HCT116 (cell line): ENCODE measurements around the gene PPM1D. TPM values are rescaled to one million over a fixed set of nuclear protein-coding genes. Genes with fewer than 3 reads are reported as not detected.

Experiments used
- ATAC-seq: fragments of 200-7000 bp; cut with Tn5 transposase; 2 replicates; pipeline ENCODE4 v1.9.1; 2020; ENCODE audit warnings: mild to moderate bottlenecking, moderate library complexity
- BruUV-seq: library from RNA; stranded (reverse); fragments of 400-500 nt; replicated peaks from 2 replicates; lab custom pipeline; 2021; lab: Mats Ljungman, UMichigan
- CTCF ChIA-PET: fragments of 300-600 bp; sonication (Branson Sonifier 250); formaldehyde crosslinking; loops from one replicate; lab custom pipeline; 2021; ENCODE audit warnings: antibody characterized with exemption; lab: Charles Lee
- POLR2A ChIA-PET: fragments of 300-600, 350-600 bp; sonication (Branson Sonifier 250); formaldehyde crosslinking; loops from one replicate; lab custom pipeline; 2021; ENCODE audit warnings: antibody characterized with exemption; lab: Charles Lee
- RAD21 ChIA-PET, 2 experiments: fragments of 300-600 bp; sonication (Branson Sonifier 250); formaldehyde crosslinking; loops; one replicate each; lab custom pipeline; 2023; ENCODE audit warnings: low total read pairs in 2 of 2; ENCODE audit not compliant: uncharacterized antibody in 2 of 2, unreplicated experiment in 2 of 2, low non-redundant PET in 1 of 2; lab: Charles Lee
- DNase-seq: peaks from one replicate; pipeline ENCODE4 v3.0.0-alpha.2; 2010; ENCODE audit warnings: low read depth, low spot score
- H2AFZ ChIP-seq: fragments of 200-600 bp; shearing (Covaris generic), sonication (generic); 2 replicates; pipeline ENCODE4 v1.6.1; 2017; ENCODE audit warnings: low read depth, mixed run types, mixed read lengths, antibody characterized with exemption, low read length; ENCODE audit not compliant: poor library complexity, severe bottlenecking
- H3K27ac ChIP-seq: 2 replicates; pipeline ENCODE4 v1.5.1; 2012; ENCODE audit warnings: low read depth, low read length
- H3K27me3 ChIP-seq: fragments of 200-600 bp; sonication (generic); 2 replicates; pipeline ENCODE4 v1.6.1; 2016; ENCODE audit warnings: mixed run types, low read length, mixed read lengths; ENCODE audit not compliant: insufficient read depth
- H3K36me3 ChIP-seq, 2 experiments: fragments of 200-500 bp in 1 of 2; fragments of 200-600 bp in 1 of 2; sonication (Bioruptor generic) in 1 of 2; sonication (generic) in 1 of 2; 2 replicates each; pipeline versions ENCODE4 v1.5.1 to v1.6.1; 2014 to 2016; ENCODE audit warnings: low read length in 2 of 2, inconsistent platforms in 1 of 2, mixed read lengths in 1 of 2, mixed run types in 1 of 2; ENCODE audit not compliant: insufficient read depth in 2 of 2, control insufficient read depth in 1 of 2
- H3K4me1 ChIP-seq, 2 experiments: fragments of 200-600 bp in 1 of 2; sonication (generic) in 1 of 2; 2 replicates each; pipeline versions ENCODE4 v1.5.1 to v1.6.1; 2012 to 2017; ENCODE audit warnings: low read length in 2 of 2, inconsistent platforms in 1 of 2, mild to moderate bottlenecking in 1 of 2, mixed read lengths in 1 of 2, mixed run types in 1 of 2, moderate library complexity in 1 of 2; ENCODE audit not compliant: insufficient read depth in 2 of 2, control insufficient read depth in 1 of 2
- H3K4me2 ChIP-seq: fragments of 200-600 bp; sonication (generic); 2 replicates; pipeline ENCODE4 v1.6.1; 2017; ENCODE audit warnings: mixed run types, low read length, mixed read lengths
- H3K4me3 ChIP-seq, 2 experiments: fragments of 200-600 bp in 1 of 2; sonication (generic) in 1 of 2; replicated peaks in 1 of 2; 2 replicates each; pipeline ENCODE4 v1.5.1; 2011 to 2016; ENCODE audit warnings: low read length in 2 of 2, control low read depth in 1 of 2, low read depth in 1 of 2, mild to moderate bottlenecking in 1 of 2, mixed read lengths in 1 of 2, mixed run types in 1 of 2
- H3K79me2 ChIP-seq: fragments of 200-600 bp; sonication (generic); 2 replicates; pipeline ENCODE4 v1.6.1; 2017; ENCODE audit warnings: mild to moderate bottlenecking, mixed run types, low read length, moderate library complexity, mixed read lengths; ENCODE audit not compliant: insufficient read depth
- H3K9ac ChIP-seq: fragments of 200-600 bp; sonication (generic); 2 replicates; pipeline ENCODE4 v1.6.1; 2016; ENCODE audit warnings: low read length, mixed read lengths
- H3K9me2 ChIP-seq: fragments of 200-600 bp; sonication (generic), shearing (Covaris generic); 2 replicates; pipeline ENCODE4 v1.6.1; 2017; ENCODE audit warnings: mixed run types, mild to moderate bottlenecking, moderate library complexity; ENCODE audit not compliant: insufficient read depth
- H3K9me3 ChIP-seq, 2 experiments: fragments of 200-500 bp in 1 of 2; fragments of 200-600 bp in 1 of 2; sonication (Bioruptor generic) in 1 of 2; sonication (generic) in 1 of 2; 2 replicates each; pipeline ENCODE4 v1.6.1; 2014 to 2017; ENCODE audit warnings: low read length in 2 of 2, mixed read lengths in 2 of 2, inconsistent platforms in 1 of 2, low read depth in 1 of 2, mild to moderate bottlenecking in 1 of 2, mixed run types in 1 of 2, moderate library complexity in 1 of 2; ENCODE audit not compliant: control insufficient read depth in 1 of 2, insufficient read depth in 1 of 2
- H4K20me1 ChIP-seq: fragments of 200-600 bp; sonication (generic), shearing (Covaris generic); 2 replicates; pipeline ENCODE4 v1.6.1; 2017; ENCODE audit warnings: mixed run types, mild to moderate bottlenecking, moderate library complexity; ENCODE audit not compliant: insufficient read depth
- ATF3 ChIP-seq: IDR thresholded peaks from 2 replicates; pipeline ENCODE4 v1.6.1; 2012
- CBX3 ChIP-seq: IDR thresholded peaks from 2 replicates; pipeline ENCODE4 v1.6.1; 2012; ENCODE audit warnings: low read depth
- CEBPB ChIP-seq: IDR thresholded peaks from 2 replicates; pipeline ENCODE4 v1.6.1; 2012; ENCODE audit warnings: low read depth
- CTCF ChIP-seq, 3 experiments: fragments of 200-600 bp in 1 of 3; sonication (generic) in 1 of 3; IDR thresholded peaks in 2 of 3; conservative IDR thresholded peaks in 1 of 3; 2 replicates each; pipeline ENCODE4 v1.5.1; 2012 to 2017; ENCODE audit warnings: low read depth in 2 of 3, low read length in 2 of 3, antibody characterized with exemption in 1 of 3, borderline replicate concordance in 1 of 3, control low read depth in 1 of 3, mild to moderate bottlenecking in 1 of 3, mixed read lengths in 1 of 3, mixed run types in 1 of 3, moderate library complexity in 1 of 3; ENCODE audit not compliant: insufficient read depth in 1 of 3
- EGR1 ChIP-seq: IDR thresholded peaks from 2 replicates; pipeline ENCODE4 v1.6.1; 2012; ENCODE audit warnings: low read depth
- ELF1 ChIP-seq: IDR thresholded peaks from 2 replicates; pipeline ENCODE4 v1.6.1; 2012; ENCODE audit warnings: low read depth, borderline replicate concordance
- EZH2 ChIP-seq: fragments of 200-600 bp; sonication (generic); IDR thresholded peaks from 2 replicates; pipeline ENCODE4 v1.6.1; 2017; ENCODE audit warnings: antibody characterized with exemption, mixed run types
- FOSL1 ChIP-seq: IDR thresholded peaks from 2 replicates; pipeline ENCODE4 v1.6.1; 2012; ENCODE audit warnings: low read depth
- JUND ChIP-seq: IDR thresholded peaks from 2 replicates; pipeline ENCODE4 v1.6.1; 2012
- RAD21 ChIP-seq: IDR thresholded peaks from 2 replicates; pipeline ENCODE4 v1.6.1; 2012; ENCODE audit warnings: low read depth, mild to moderate bottlenecking
- SP1 ChIP-seq: IDR thresholded peaks from 2 replicates; pipeline ENCODE4 v1.6.1; 2012; ENCODE audit warnings: low read depth
- SRF ChIP-seq: IDR thresholded peaks from 2 replicates; pipeline ENCODE4 v1.6.1; 2012; ENCODE audit warnings: low read depth
- TCF7L2 ChIP-seq: IDR thresholded peaks from 2 replicates; pipeline ENCODE4 v1.7.0; 2011; ENCODE audit warnings: borderline replicate concordance, inconsistent platforms; ENCODE audit not compliant: insufficient read depth, insufficient read length; ENCODE audit errors: extremely low read depth
- YY1 ChIP-seq: IDR thresholded peaks from 2 replicates; pipeline ENCODE4 v1.6.1; 2011; ENCODE audit warnings: low read length, low read depth, moderate library complexity, mild to moderate bottlenecking; ENCODE audit not compliant: insufficient replicate concordance; ENCODE audit errors: extremely low read depth
- ZFX ChIP-seq: fragments of 450-650 bp; IDR thresholded peaks from 2 replicates; pipeline ENCODE4 v1.6.1; 2017
- intact Hi-C: fragments of 100-400 bp; cut with micrococcal nuclease; formaldehyde crosslinking; loops from 2 replicates; pipeline ENCODE4 v1.10.0; 2022
- total RNA-seq: library from RNA; stranded (reverse); gene quantifications from one replicate; pipeline ENCODE4 v1.2.1, GENCODE V29; 2021; ENCODE audit not compliant: unreplicated experiment

Gene PPM1D
- total RNA-seq, 1 experiment from 2014 or later, result 29.1 TPM

GRCh38 chr17:60585887-60586286, 14.1 kb upstream of the PPM1D start:
- Histone ChIP-seq H3K79me2 (no peaks in the 10 kb centered on the region), H3K9ac (no peak overlapping the region), H3K4me3 (no peak overlapping the region), H3K27ac (no peak overlapping the region), H3K4me1 (peaks cover 0 to 3% of the 10 kb centered on the region in 2 experiments; a peak in 1 of 4 replicates), H3K36me3 (no peaks in the 10 kb centered on the region), H4K20me1 (no peaks in the 10 kb centered on the region), H3K4me2 (no peak overlapping the region), H3K9me2 (no peaks in the 10 kb centered on the region), H3K27me3 (no peaks in the 10 kb centered on the region), H3K9me3 (no peaks in the 10 kb centered on the region), H2AFZ (no peak overlapping the region)
- DNase-seq (no peak), ATAC-seq (no peak)
- CTCF ChIA-PET, result interaction anchor here (1.0 to 2.8 kb wide), 9 partner anchors 10 to 354 kb away, joined by 3 to 12 read pairs (median 4); partner anchors contain the start of gene PPM1D
- TF ChIP-seq CEBPB (no peak), ZFX (no peak), TCF7L2 (no peak), FOSL1 (no peak), JUND (no peak), SRF (no peak), EZH2 (no peak), YY1 (no peak), EGR1 (no peak), ELF1 (no peak), SP1 (no peak), ATF3 (no peak), CBX3 (no peak), CTCF (IDR thresholded peaks at IDR 0.05 in 2 of 3, conservative IDR thresholded peaks at IDR 0.05 in 1 of 3; ENCODE audit: borderline replicate concordance in 1 of 3, insufficient read depth in 1 of 3, low read depth in 2 of 3, low read length in 2 of 3) (no peak), RAD21 (no peak)
- POLR2A ChIA-PET, result interaction anchor here (1.0 kb wide), 1 partner anchor 14 kb away, joined by 3 read pairs; the partner anchor contains the start of gene PPM1D
- RAD21 ChIA-PET, result no interaction called here
- no TSS peak for BruUV-seq
- intact Hi-C loops, result no loop called here
